Lung microvascular endothelial cell (primary cell): ENCODE data around the gene TMC6. TPM values are rescaled to one million over a fixed set of nuclear protein-coding genes. Genes with fewer than 3 reads are reported as not detected.

ENCODE experiments used
- DNase-seq, 2 donors: peaks; one replicate each; pipeline versions ENCODE4 v3.0.0 to v3.0.0-alpha.2; 2010; ENCODE audit warnings: low read depth in 2 of 2
- total RNA-seq: library from RNA; depleted of rRNA; stranded (reverse); fragments of >200 nt; gene quantifications from 2 replicates; pipeline ENCODE4 v1.2.1, GENCODE V29; 2014

The TMC6 gene
- total RNA-seq, 1 donor from 2014 or later, result 31.9 TPM

GRCh38 chr17:78137392-78138203 lies 9.0 kb upstream of the TMC6 start:
- DNase-seq, result no peak

GRCh38 chr17:78135858-78136500 lies 7.4 kb upstream of the TMC6 start:
- no peak for DNase-seq

- no peak for DNase-seq
Observed at GRCh38 chr17:78134899-78135385, 6.4 kb upstream of the TMC6 start.

GRCh38 chr17:78133971-78134898 lies 5.7 kb upstream of the TMC6 start:
- DNase-seq, result peak; percentile 61 to 80

- DNase-seq, result no peak
Observed at GRCh38 chr17:78133179-78133951, 4.8 kb upstream of the TMC6 start.

- no peak for DNase-seq
Observed at GRCh38 chr17:78132767-78133178, 4.2 kb upstream of the TMC6 start.

GRCh38 chr17:78132084-78132676 lies 3.6 kb upstream of the TMC6 start:
- no peak for DNase-seq

GRCh38 chr17:78131172-78132083 lies 2.9 kb upstream of the TMC6 start:
- no peak for DNase-seq

- no peak for DNase-seq
Observed at GRCh38 chr17:78130437-78131101, 2.0 kb upstream of the TMC6 start, which contains the start of gene TMC8. Gene TMC8 (plus strand): TSS chr17:78130771. CDS start chr17:78131589, 818 bp downstream.

GRCh38 chr17:78130090-78130436 lies 1.5 kb upstream of the TMC6 start:
- no peak for DNase-seq

GRCh38 chr17:78129351-78130089 lies 965 bp upstream of the TMC6 start:
- no peak for DNase-seq

GRCh38 chr17:78127888-78128550 lies 536 bp downstream of the TMC6 start:
- no peak for DNase-seq

GRCh38 chr17:78127239-78127887 lies 1.2 kb downstream of the TMC6 start:
- peak in 1 of 2 donors; percentile 37 for DNase-seq

GRCh38 chr17:78126895-78127238 lies 1.7 kb downstream of the TMC6 start:
- DNase-seq, result no peak

- no peak for DNase-seq
Observed at GRCh38 chr17:78125976-78126894, 2.3 kb downstream of the TMC6 start.
